SU-DHL-6 (cell line): ENCODE results near the gene ISG20L2.

Source experiments
- H2AFZ ChIP-seq: fragments of 200-600 bp; sonication (generic); 2 replicates; pipeline ENCODE4 v1.6.1; 2014; ENCODE audit warnings: low read depth, mild to moderate bottlenecking, moderate library complexity, mixed read lengths, antibody characterized with exemption, low read length; ENCODE audit not compliant: severe bottlenecking
- H3F3A ChIP-seq: fragments of 200-600 bp; shearing (Covaris generic); 2 replicates; pipeline ENCODE4 v1.6.0; 2016; ENCODE audit warnings: antibody characterized with exemption, mild to moderate bottlenecking; ENCODE audit not compliant: insufficient read depth
- H3K27ac ChIP-seq: fragments of 200-600 bp; sonication (generic); 2 replicates; pipeline ENCODE4 v1.5.1; 2016; ENCODE audit warnings: low read depth, mild to moderate bottlenecking, low read length, moderate library complexity, mixed read lengths
- H3K27me3 ChIP-seq: fragments of 200-600 bp; sonication (generic), shearing (Covaris generic); 2 replicates; pipeline ENCODE4 v1.6.0; 2014; ENCODE audit warnings: mild to moderate bottlenecking, low read length
- H3K36me3 ChIP-seq: fragments of 200-600 bp; sonication (generic); 2 replicates; pipeline ENCODE4 v1.6.1; 2014; ENCODE audit warnings: mild to moderate bottlenecking, low read length, mixed read lengths
- H3K4me2 ChIP-seq: fragments of 300-600, 200-600 bp; shearing (Covaris generic), sonication (generic); 2 replicates; pipeline ENCODE4 v1.6.0; 2014; ENCODE audit warnings: low read length, low read depth, mild to moderate bottlenecking; ENCODE audit not compliant: poor library complexity, severe bottlenecking
- H3K4me3 ChIP-seq: fragments of 200-600 bp; sonication (generic); 2 replicates; pipeline ENCODE4 v1.5.1; 2014; ENCODE audit warnings: antibody characterized with exemption, low read length, mild to moderate bottlenecking, mixed read lengths; ENCODE audit not compliant: insufficient read depth, poor library complexity, severe bottlenecking
- H3K79me2 ChIP-seq: fragments of 200-600 bp; sonication (generic); 2 replicates; pipeline ENCODE4 v1.6.1; 2014; ENCODE audit warnings: mild to moderate bottlenecking, low read length, moderate library complexity; ENCODE audit not compliant: insufficient read depth
- H3K9ac ChIP-seq: fragments of 200-600 bp; sonication (generic); 2 replicates; pipeline ENCODE4 v1.7.0; 2014; ENCODE audit warnings: mild to moderate bottlenecking, low read length
- H3K9me2 ChIP-seq: fragments of 200-600 bp; sonication (generic); replicated peaks from 2 replicates; pipeline ENCODE4 v1.6.1; 2014; ENCODE audit warnings: low read length; ENCODE audit not compliant: insufficient read depth
- H3K9me3 ChIP-seq: fragments of 200-600 bp; sonication (generic); 2 replicates; pipeline ENCODE4 v1.6.1; 2014; ENCODE audit warnings: low read length, mixed read lengths; ENCODE audit not compliant: insufficient read depth
- H4K20me1 ChIP-seq: fragments of 200-600 bp; sonication (generic); 2 replicates; pipeline ENCODE4 v1.6.1; 2014; ENCODE audit warnings: low read depth, mild to moderate bottlenecking, antibody characterized with exemption, low read length, moderate library complexity, mixed read lengths
- CTCF ChIP-seq: fragments of 200-600 bp; sonication (generic); IDR thresholded peaks from one replicate; pipeline ENCODE4 v1.5.1; 2017; ENCODE audit warnings: antibody characterized with exemption, mild to moderate bottlenecking, low read length, moderate library complexity; ENCODE audit not compliant: insufficient read depth, poor library complexity, severe bottlenecking
- EZH2phosphoT487 ChIP-seq: fragments of 200-600 bp; sonication (generic), shearing (Covaris generic); conservative IDR thresholded peaks from 2 replicates; pipeline ENCODE4 v1.6.1; 2018; ENCODE audit warnings: mild to moderate bottlenecking, antibody characterized with exemption, low read length, moderate library complexity, mixed read lengths

ISG20L2 gene

DNA sequence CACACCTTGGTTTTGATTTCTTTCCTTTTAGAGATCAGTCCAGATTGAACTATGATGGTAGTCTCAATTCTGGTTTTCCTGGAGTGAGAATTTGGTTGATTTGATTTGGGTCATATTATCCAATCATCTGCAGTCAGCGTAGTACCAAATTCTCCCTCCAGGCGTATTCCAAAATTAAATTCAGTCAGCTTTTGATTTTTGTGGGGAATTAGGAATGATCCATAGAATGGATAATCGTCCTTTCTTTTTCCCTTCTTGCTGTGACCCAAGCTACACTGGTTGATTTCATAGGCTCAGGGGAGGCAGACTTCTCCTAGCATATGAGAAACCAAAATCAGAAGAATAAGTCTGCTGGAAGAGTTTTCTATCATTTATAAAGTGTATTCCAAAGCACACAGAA is 43.7 kb upstream of the ISG20L2 start:
- TF ChIP-seq EZH2phosphoT487 (no peak), CTCF (no peak)
- Histone ChIP-seq H3K9me3 (no peaks in the 10 kb centered on the region), H3K9ac (no peak overlapping the region), H3K4me2 (no peak overlapping the region), H4K20me1 (peaks cover 4% of the 10 kb centered on the region; the same call in 1 of the 2 replicates), H2AFZ (no peak overlapping the region), H3K79me2 (peaks cover 94% of the 10 kb centered on the region), H3K36me3 (peaks cover 6% of the 10 kb centered on the region; the same call in 1 of the 2 replicates), H3K27ac (no peak overlapping the region), H3K9me2 (no peaks in the 10 kb centered on the region), H3F3A (0 out of 2 replicates have a peak, but pooled peaks cover 5% of the 10 kb centered on the region), H3K27me3 (no peaks in the 10 kb centered on the region), H3K4me3 (no peak overlapping the region)

- Histone ChIP-seq H3K27me3 (no peaks in the 10 kb centered on the region), H3K27ac (peak overlapping the region; percentile 79), H3F3A (no peaks in the 10 kb centered on the region), H3K9me3 (no peaks in the 10 kb centered on the region), H3K36me3 (peaks cover 6% of the 10 kb centered on the region; the same call in 1 of the 2 replicates), H4K20me1 (peaks cover 4% of the 10 kb centered on the region; the same call in 1 of the 2 replicates), H3K9me2 (no peaks in the 10 kb centered on the region), H3K79me2 (peaks cover 62% of the 10 kb centered on the region), H3K4me2 (peak overlapping the region; percentile 83), H2AFZ (no peak overlapping the region), H3K4me3 (peak overlapping the region; percentile 90), H3K9ac (peak overlapping the region; percentile 93)
- TF ChIP-seq CTCF = no peak
- no peak for TF ChIP-seq EZH2phosphoT487
These were observed 40.2 kb upstream of the ISG20L2 start for GRCh38 chr1:156768610-156769295.

GRCh38 chr1:156767879-156768604 is 39.5 kb upstream of the ISG20L2 start:
- no peaks in the 10 kb centered on the region for H3K9me3 ChIP-seq
- H4K20me1 ChIP-seq = no peaks in the 10 kb centered on the region
- H3K4me3 ChIP-seq = peak overlapping the region; percentile 90
- H3K4me2 ChIP-seq = peak overlapping the region; percentile 83
- H3K79me2 ChIP-seq = peaks cover 55% of the 10 kb centered on the region
- H3K27ac ChIP-seq = peak overlapping the region; percentile 79
- H2AFZ ChIP-seq = no peak overlapping the region
- H3K36me3 ChIP-seq = peaks cover 6% of the 10 kb centered on the region; the same call in 1 of the 2 replicates
- TF ChIP-seq CTCF (no peak), EZH2phosphoT487 (no peak)
- H3K9ac ChIP-seq = peak overlapping the region; percentile 93
- no peaks in the 10 kb centered on the region for H3F3A ChIP-seq
- H3K27me3 ChIP-seq = no peaks in the 10 kb centered on the region
- H3K9me2 ChIP-seq = no peaks in the 10 kb centered on the region
